Hippocampal formation (tissue), 2 donors: ENCODE data around the gene SLC29A2.

ENCODE experiments used
- DNase-seq, 2 donors: peaks; one replicate each; lab custom pipeline; 2025; lab: John Stamatoyannopoulos, UW

Gene SLC29A2, protein sequence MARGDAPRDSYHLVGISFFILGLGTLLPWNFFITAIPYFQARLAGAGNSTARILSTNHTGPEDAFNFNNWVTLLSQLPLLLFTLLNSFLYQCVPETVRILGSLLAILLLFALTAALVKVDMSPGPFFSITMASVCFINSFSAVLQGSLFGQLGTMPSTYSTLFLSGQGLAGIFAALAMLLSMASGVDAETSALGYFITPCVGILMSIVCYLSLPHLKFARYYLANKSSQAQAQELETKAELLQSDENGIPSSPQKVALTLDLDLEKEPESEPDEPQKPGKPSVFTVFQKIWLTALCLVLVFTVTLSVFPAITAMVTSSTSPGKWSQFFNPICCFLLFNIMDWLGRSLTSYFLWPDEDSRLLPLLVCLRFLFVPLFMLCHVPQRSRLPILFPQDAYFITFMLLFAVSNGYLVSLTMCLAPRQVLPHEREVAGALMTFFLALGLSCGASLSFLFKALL

DNA sequence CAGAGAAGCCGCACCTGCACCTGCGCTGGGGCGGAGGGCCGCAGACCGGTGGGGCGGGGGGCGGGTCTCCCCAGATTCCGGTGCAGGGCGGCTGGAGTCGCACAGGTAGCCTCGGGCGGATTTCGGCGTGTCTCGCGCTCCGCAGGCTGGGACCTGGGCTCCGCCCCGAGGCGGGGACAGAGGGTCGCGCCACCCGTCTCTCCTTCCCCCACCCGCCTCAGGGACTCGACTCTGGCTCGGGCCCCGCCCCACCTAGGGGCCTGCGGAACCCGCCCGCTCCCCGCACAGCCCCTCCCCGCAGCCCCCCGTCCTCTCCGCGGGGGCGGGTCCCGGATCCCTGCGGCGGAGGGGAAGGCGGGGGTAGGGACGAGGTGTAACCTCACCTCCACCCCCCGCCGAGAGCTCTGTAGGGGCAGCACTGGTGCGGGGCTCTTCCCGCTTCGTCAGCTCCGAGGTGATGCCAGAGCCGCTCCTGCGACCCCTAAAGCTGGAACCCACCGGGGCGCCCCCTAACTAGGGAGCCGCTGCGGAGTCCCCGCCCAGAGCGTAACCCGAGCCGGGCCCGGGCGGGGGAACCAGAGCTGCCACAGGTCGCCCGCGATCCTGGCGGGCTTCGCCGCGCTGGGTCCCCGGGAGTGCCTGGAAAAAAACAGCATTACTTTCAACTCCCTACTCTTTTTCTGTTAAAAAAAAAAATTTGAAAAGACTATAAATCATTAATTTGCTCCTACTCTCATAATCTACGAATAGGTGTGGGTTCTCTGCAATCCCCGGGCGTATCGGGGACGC, at the start of gene SLC29A2:
Gene SLC29A2 (minus strand): TSS at position 134 of the 789 bp plus-strand sequence. CDS start 169 bp downstream, outside the sequence.
- DNase-seq, result no peak

GRCh38 chr11:66420671-66421476, 49.3 kb upstream of the SLC29A2 start, which contains the start of gene NPAS4:
TSS of gene NPAS4 (plus strand) at chr11:66421035. CDS start at chr11:66421180, 145 bp downstream.
- DNase-seq, result no peak

DNA sequence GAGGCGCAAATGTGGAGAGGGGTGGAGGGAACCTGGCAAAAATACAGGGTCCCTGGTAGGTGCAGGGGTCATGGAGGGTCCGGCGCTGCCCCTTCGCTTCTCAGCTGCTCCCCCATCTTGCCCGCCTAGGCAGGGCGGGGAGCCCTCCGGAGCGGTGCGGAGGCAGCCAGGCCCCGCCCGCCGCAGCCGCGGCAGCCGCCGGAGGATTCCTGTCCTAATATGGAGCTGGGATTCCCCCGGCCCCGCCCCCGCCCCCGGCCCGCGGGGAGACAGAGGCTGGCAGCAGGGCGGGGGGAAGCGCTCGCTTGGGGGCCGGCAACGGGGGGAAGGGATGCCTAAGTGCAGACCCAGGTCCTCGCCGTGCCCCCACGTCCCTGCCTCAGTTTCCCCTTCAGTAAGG, 48.3 kb upstream of the SLC29A2 start:
- no peak for DNase-seq

- DNase-seq, result no peak
Measured at GRCh38 chr11:66418986-66419308, 47.4 kb upstream of the SLC29A2 start.

DNA sequence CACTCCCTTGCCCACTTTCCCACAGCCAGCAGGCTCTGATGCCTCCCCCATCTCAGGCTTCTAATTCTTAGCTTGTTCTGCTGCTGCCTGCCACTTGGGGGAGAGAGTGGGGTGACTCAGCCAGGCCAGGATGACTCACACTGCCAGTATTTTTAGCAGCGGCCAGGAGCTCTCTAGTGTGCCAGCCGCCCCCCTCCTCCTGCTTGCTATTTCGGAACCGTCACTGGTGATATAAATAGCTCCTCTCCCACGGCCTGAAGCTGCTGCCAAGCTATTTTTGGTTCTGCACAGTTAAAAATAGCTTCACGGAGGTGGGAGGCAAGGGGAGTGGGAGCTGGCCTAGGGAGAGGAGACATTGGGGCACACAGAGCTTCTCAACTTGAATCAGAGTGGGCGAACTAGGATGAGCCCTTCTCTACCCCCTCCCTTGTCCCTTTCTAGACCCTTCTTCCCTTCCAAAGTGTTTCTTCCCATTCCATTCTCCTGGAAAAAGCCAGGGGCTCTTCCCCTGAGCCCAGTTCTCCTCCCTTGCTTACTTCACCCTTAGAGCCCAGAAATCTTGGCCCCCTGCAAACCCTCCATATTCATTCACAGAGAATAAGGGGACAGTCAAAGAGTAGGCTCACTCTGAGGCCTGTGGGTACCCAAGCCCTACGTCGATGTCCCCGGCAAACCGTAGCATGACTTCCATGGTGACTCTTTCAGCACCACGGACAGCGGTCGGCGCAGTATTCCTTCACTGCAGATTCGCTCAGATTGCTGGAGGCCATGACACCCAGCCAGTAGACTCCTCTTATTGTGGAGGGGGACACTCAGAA, 46.8 kb upstream of the SLC29A2 start:
- DNase-seq, result peak in 1 of 2 donors; percentile 38

- peak in 1 of 2 donors; percentile 29 for DNase-seq
Measured at GRCh38 chr11:66417000-66417399, 45.4 kb upstream of the SLC29A2 start.

- DNase-seq, result no peak
Measured at GRCh38 chr11:66415423-66415822, 43.9 kb upstream of the SLC29A2 start.

DNA sequence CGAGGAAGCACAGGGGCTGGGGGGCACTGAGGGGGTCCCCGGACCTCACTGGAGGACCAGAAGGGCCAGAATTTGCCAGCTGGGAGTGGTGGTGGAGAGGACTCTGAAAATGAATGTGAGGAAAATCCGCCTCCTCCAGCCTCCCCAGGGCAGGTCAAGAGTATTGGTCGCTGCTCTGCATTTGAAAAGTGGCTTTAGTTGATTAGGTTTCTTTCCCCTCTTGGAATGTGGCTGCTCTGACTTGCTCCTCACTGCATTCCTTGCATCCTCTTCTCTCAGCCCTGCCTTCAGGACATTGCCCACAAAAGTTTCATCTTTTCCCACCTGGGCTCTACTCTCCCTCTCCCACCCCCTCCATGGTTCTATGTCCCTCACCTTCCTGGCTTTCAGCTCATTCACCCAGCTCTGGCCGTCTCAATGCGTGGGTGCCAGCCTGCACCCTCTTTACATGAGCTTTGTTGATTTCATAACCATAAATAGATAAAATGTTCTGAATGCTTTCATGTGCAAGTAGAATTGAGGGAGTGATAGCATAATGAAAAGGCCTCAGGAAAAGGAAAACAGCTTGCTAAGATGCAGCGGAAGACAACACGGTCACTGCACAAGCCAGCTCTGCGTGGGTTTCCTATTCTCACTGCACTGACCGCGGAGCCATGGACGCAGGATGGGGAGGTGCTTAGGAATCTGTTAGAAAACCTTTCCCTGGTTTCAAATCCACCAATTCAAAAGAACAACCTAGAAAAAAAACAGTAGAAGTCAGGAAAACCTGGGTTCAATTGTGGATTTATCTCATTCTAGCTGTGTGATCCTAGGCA, 42.8 kb upstream of the SLC29A2 start:
- DNase-seq, result no peak

GRCh38 chr11:66413167-66413566, 41.6 kb upstream of the SLC29A2 start:
- no peak for DNase-seq

DNA sequence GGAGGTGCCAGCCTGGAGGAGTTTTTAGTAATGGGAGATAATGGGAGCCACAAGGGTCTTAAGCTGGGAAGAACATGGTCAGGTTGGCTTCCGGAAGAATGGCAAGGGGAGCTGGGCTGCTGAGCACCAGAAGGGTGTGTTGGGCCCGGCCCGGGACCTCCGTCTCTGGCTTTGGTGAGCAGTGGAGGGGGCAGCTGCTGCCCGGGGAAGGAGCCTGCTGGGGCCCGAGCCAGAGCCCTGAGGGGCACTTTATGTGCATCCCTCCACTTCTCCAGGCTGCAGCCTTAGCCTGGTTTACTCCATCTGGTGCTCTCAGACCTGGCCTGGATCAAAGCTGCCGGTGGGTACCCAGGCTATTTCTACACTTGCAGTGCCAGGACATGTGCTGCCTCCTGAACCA, 40.5 kb upstream of the SLC29A2 start:
- no peak for DNase-seq

DNA sequence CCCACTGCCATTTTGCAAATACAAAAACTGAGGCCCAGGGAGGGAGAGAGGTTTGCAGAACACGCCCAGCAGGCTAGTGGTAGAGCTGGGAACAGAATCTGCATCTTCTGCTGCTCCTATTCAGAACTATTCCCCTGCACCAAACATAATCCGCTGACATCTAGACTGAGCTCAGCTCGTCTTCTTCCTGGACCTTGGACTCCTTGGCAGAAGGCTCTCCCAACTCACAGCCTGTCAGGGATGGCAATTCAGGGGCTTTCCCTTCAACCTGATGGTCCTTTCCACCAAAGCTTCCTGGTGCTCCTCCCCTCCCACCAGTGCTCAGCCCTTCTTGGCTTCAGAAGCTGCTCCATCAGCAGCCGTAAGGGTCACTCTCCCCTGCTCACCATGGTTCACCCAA, 39.8 kb upstream of the SLC29A2 start:
- no peak for DNase-seq

DNA sequence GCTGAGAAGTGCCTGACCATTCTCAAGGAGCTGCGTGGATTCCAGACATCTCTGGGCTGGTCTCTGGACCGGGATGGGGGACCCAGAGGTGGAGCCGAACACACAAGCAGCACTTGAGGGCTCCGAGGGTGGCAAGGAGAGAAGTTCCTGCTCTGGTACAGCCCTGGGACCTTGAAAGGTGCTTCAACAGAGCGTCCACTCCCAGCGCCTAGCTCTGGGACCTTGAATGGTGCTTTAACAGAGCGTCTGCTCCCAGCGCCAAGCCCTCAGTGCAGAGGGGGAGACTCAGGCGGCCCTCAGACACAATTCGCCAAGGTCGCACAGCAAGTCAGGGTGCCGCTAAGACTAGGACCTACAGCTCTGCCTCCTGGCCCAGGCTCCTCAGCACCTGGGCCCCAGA, 38.6 kb upstream of the SLC29A2 start:
- no peak for DNase-seq

DNA sequence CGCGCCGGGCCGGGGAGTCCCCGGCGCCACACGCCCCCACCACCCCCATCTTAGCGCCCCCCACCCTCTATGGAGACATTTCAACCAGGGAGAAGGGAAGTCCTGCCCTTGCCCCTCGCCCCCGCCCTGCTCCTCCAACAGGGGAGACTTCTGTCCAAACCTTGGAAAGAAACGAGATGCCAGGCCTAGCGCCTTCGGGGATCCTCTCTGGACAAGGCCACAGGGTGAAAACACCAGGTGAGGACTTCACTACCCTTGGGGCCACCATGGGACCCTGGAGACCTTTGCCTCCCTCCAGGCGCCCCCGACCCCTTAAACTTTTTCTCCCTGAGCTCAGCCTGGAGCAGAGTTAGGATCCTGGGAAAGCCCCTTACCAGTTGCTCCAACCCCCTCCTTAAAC, 37.7 kb upstream of the SLC29A2 start:
- no peak for DNase-seq

GRCh38 chr11:66408488-66409214, 37.1 kb upstream of the SLC29A2 start:
- peak; percentile 76 to 77 for DNase-seq

- no peak for DNase-seq
Measured at GRCh38 chr11:66407651-66408050, 36.1 kb upstream of the SLC29A2 start.

DNA sequence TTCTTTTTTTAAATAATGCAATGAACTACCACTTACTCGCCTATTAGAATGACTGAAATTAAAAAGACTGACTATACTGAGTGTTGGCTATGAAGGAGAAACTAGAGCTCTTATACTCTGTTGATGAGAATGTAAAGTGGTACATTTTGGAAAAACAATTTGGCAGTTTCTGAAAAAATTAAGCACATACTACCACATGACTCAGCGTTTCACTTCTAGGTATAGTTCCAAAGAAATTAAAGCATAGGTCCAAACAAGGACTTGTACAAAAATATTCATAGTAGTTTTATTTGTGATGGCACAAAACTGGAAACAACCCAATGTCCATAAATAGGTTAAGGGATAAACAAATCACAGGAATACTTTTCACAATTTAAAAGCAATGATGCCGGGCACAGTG, 22.4 kb upstream of the SLC29A2 start:
- DNase-seq, result no peak

DNA sequence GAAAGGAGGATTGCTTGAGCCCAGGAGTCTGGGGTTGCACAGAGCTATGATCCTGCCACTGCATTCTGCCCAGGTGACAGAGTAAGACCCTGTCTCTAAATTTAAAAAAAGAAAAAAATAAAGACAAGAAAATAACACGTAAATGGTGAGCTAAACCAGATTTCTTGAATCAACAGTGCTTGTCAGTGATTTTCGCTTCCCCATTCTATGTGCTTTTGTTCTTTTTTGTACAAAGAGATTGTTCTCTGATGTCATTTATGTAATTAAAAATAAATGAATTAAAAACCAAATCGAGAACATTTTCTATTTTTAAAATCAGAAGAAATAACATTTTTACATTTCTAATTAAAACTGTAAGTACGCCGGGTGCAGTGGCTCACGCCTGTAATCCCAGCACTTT, 19.8 kb upstream of the SLC29A2 start:
- no peak for DNase-seq

- DNase-seq, result peak in 1 of 2 donors; percentile 3
Measured at GRCh38 chr11:66388780-66389386, 17.3 kb upstream of the SLC29A2 start.
